Activated CD4-positive, alpha-beta memory T cell treated with anti-CD3 and anti-CD28 coated beads, Interleukin-2, amount 10 ng/mL, durations not matched to agents 7 days and 5 days (primary cell): ENCODE measurements around the gene SLC2A6. TPM values are rescaled to one million over a fixed set of nuclear protein-coding genes. Genes with fewer than 3 reads are reported as not detected.

Experiments
- CTCF ChIA-PET: fragments of 350-600 bp; sonication (Branson Sonifier 250); formaldehyde crosslinking; loops from one replicate; lab custom pipeline; 2021; ENCODE audit warnings: antibody characterized with exemption, inconsistent platforms; lab: Charles Lee
- POLR2A ChIA-PET: fragments of 350-600 bp; sonication (Branson Sonifier 250); formaldehyde crosslinking; loops from one replicate; lab custom pipeline; 2021; ENCODE audit warnings: antibody characterized with exemption; lab: Charles Lee
- DNase-seq: peaks from one replicate; pipeline ENCODE4 v3.0.0-alpha.2; 2020
- H3K27ac Mint-ChIP-seq: one replicate; pipeline ENCODE4 v1.8.0; 2021; ENCODE audit warnings: mild to moderate bottlenecking, mixed read lengths
- H3K27me3 Mint-ChIP-seq: one replicate; pipeline ENCODE4 v1.8.0; 2021; ENCODE audit warnings: mixed read lengths
- H3K36me3 Mint-ChIP-seq: one replicate; pipeline ENCODE4 v1.8.0; 2021; ENCODE audit warnings: low read depth, mixed read lengths
- H3K4me1 Mint-ChIP-seq: one replicate; pipeline ENCODE4 v1.8.0; 2021; ENCODE audit warnings: mixed read lengths
- H3K4me3 Mint-ChIP-seq: one replicate; pipeline ENCODE4 v1.8.0; 2021; ENCODE audit warnings: mild to moderate bottlenecking, mixed read lengths
- H3K9me3 Mint-ChIP-seq: one replicate; pipeline ENCODE4 v1.8.0; 2021; ENCODE audit warnings: mixed read lengths
- total RNA-seq, 2 experiments: library from RNA; stranded (reverse); gene quantifications; one replicate each; pipeline ENCODE4 v1.2.3, GENCODE V29; 2021

SLC2A6 gene
- total RNA-seq, 2 experiments from 2014 or later: 1.2 to 2.0 TPM

GRCh38 chr9:133463864-133464615 lies 14.9 kb downstream of the SLC2A6 start:
- Mint-ChIP-seq H3K4me1 (peaks cover 8% of the 10 kb centered on the region), H3K9me3 (no peaks in the 10 kb centered on the region)
- POLR2A ChIA-PET: no interaction called here

DNA sequence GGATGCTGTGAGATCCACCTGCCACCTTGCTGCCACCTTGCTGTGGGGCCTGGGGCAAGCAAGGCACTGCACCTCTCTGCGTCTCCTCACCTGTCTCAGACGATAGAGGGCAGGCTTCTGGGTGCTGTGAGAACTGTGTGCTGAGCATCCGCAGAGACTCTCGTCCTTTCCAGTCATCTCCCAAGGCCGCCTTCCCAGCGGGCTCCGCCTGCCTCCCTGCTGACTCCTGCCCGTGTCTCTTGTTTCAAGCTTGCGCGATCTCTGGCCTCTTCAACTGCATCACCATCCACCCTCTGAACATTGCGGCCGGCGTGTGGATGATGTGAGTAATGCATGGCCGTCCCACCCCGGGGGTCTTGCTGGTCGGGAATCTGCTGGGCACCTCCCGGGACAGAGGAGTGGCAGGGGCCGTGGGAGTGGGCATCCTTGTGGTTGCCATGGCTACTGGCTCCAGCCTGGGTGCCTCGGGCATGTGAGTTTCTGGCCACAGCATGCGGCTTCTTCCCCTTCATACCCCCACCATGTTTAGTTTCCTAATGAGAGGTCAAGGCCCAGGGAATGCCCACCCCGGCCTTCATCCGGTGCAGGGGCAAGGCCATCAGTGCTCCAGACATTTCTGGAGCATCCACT lies 15.6 kb downstream of the SLC2A6 start:
- Mint-ChIP-seq H3K9me3 (no peaks in the 10 kb centered on the region), H3K4me1 (peaks cover 8% of the 10 kb centered on the region), H3K27me3 (peaks cover 12% of the 10 kb centered on the region), H3K4me3 (no peak overlapping the region), H3K36me3 (no peaks in the 10 kb centered on the region), H3K27ac (no peak overlapping the region)
- CTCF ChIA-PET: no interaction called here
- POLR2A ChIA-PET: no interaction called here
- DNase-seq: no peak

More at GRCh38 chr9:133463864-133464615, 14.9 kb downstream of the SLC2A6 start:
- H3K27me3 Mint-ChIP-seq: peaks cover 12% of the 10 kb centered on the region
- no peak overlapping the region for H3K4me3 Mint-ChIP-seq
- no peaks in the 10 kb centered on the region for H3K36me3 Mint-ChIP-seq
- CTCF ChIA-PET: no interaction called here
- no peak for DNase-seq
- H3K27ac Mint-ChIP-seq: no peak overlapping the region

- Mint-ChIP-seq H3K27ac (no peak overlapping the region), H3K4me1 (peaks cover 8% of the 10 kb centered on the region), H3K36me3 (no peaks in the 10 kb centered on the region), H3K9me3 (no peaks in the 10 kb centered on the region), H3K27me3 (peaks cover 12% of the 10 kb centered on the region), H3K4me3 (no peak overlapping the region)
- ChIA-PET CTCF (no interaction called here), POLR2A (interaction anchor here (1.4 kb wide), 1 partner anchor 19 kb away, joined by 3 read pairs; no protein-coding TSS in a partner anchor)
- no peak for DNase-seq
Observed at GRCh38 chr9:133461975-133462374, 16.9 kb downstream of the SLC2A6 start.

DNA sequence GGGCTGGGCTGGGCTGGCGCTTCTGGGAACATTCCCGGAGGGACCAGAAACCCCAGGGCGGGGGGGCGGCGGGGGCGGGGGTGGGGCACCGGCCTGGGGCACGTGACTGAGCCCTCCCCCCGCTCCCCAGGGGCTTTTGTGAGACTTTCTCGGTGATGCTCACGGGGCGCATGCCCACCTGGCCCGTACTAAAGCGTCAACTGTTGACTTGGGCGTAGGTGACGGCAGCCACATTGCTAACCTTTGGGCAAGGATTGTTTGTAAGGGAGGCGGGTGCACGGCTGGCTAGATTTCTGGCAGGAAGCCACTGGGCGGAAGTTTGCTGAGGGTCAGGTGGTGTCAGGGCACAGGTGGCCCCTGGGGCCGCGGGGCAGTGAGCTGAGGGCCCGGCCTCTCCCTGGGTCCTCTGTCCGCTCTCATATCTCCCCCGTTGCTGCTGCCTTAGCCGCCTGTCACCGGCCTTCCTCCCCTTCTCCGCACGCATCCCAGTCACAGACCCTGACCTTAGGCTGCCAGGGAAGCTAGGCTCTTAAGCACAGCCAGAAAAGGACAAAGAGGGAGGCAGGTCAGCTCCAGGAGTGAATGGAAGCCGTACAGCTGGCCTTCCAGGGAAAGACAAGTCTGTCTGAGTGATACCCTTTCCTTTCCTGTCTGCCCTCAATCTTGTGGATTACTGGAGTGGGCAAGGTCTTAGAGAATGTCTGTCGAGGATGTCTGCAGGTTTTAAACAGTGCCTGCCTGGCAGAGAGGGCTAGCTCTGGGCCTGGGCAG lies 18.3 kb downstream of the SLC2A6 start:
- ChIA-PET POLR2A (interaction anchor here (1.1 to 1.7 kb wide), 5 partner anchors 14 to 113 kb away, joined by 3 to 7 read pairs (median 5); partner anchors contain the start of genes MED22, RPL7A and SLC2A6), CTCF (interaction anchor here (0.7 to 0.9 kb wide), 2 partner anchors 21 to 101 kb away, joined by 3 to 4 read pairs; no protein-coding TSS in a partner anchor)
- peak; percentile 24 for DNase-seq
- no peak overlapping the region for H3K27ac Mint-ChIP-seq
- no peaks in the 10 kb centered on the region for H3K36me3 Mint-ChIP-seq
- peaks cover 12% of the 10 kb centered on the region for H3K27me3 Mint-ChIP-seq
- H3K9me3 Mint-ChIP-seq: no peaks in the 10 kb centered on the region
- H3K4me1 Mint-ChIP-seq: peaks cover 8% of the 10 kb centered on the region
- H3K4me3 Mint-ChIP-seq: peak overlapping the region; percentile 62

GRCh38 chr9:133459476-133460404 lies 19.2 kb downstream of the SLC2A6 start, which contains the start of gene CACFD1:
TSS of gene CACFD1 (plus strand) at chr9:133459978. CDS start at chr9:133460067, 89 bp downstream.
- H3K4me1 Mint-ChIP-seq: peaks cover 8% of the 10 kb centered on the region
- ChIA-PET CTCF (interaction anchor here (0.6 to 1.0 kb wide), 4 partner anchors 22 to 267 kb away, joined by 3 to 4 read pairs (median 4); no protein-coding TSS in a partner anchor), POLR2A (interaction anchor here (0.5 to 1.7 kb wide), 6 partner anchors 15 to 112 kb away, joined by 3 to 7 read pairs (median 4); partner anchors contain the start of genes MED22, RPL7A and SLC2A6)
- peak within 1 kb of the TSS; percentile 83 for H3K4me3 Mint-ChIP-seq
- H3K36me3 Mint-ChIP-seq: no peaks in the 10 kb centered on the region
- peak; percentile 90 for DNase-seq
- peaks cover 12% of the 10 kb centered on the region for H3K27me3 Mint-ChIP-seq
- no peaks in the 10 kb centered on the region for H3K9me3 Mint-ChIP-seq
- H3K27ac Mint-ChIP-seq: peak within 1 kb of the TSS; percentile 26

DNA sequence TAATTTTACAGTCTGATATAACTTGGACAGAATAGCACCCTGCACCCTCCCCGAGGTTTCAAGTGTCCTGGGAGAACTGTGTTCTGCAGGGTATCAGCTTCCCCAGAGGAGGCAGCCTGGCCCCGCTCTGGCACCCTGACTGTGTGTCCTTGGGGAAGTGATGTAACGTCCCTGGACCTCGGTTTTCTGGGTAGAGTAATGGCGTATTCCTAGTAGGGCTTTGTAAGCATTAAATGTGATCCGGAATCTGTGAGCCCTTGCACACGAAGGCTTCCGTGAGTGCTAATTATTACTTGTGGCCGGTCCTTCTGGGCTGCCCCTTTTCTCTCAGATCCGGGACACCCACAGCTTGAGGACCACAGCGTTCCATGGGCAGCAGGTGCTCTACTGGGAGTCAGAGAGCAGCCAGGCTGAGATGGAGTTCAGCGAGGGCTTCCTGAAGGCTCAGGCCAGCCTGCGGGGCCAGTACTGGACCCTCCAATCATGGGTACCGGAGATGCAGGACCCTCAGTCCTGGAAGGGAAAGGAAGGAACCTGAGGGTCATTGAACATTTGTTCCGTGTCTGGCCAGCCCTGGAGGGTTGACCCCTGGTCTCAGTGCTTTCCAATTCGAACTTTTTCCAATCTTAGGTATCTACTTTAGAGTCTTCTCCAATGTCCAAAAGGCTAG lies 20.1 kb downstream of the SLC2A6 start:
- ChIA-PET POLR2A (interaction anchor here (1.0 to 1.7 kb wide), 5 partner anchors 16 to 111 kb away, joined by 3 to 7 read pairs (median 5); partner anchors contain the start of genes MED22, RPL7A and SLC2A6), CTCF (interaction anchor here (0.6 to 1.4 kb wide), 3 partner anchors 21 to 268 kb away, joined by 3 to 4 read pairs (median 3); partner anchors contain the start of gene SLC2A6)
- Mint-ChIP-seq H3K4me1 (peaks cover 8% of the 10 kb centered on the region), H3K27me3 (peaks cover 12% of the 10 kb centered on the region), H3K36me3 (no peaks in the 10 kb centered on the region), H3K27ac (no peak overlapping the region), H3K4me3 (peak overlapping the region; percentile 83), H3K9me3 (no peaks in the 10 kb centered on the region)
- no peak for DNase-seq

DNA sequence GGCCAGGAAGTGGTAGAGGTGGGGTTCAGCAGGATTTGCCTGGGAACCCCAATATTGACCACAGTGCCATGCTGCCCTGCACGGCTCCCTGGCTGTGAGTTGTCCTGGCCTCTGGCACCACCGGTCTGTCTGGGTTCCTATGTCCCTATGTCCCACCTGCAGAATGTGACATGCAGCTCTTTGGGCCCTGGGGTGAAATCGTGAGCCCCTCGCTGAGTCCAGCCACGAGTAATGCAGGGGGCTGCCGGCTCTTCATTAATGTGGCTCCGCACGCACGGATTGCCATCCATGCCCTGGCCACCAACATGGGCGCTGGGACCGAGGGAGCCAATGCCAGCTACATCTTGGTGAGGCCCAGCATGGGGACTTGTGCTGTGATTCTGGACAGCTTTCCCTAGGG lies 21.2 kb downstream of the SLC2A6 start:
- H3K4me3 Mint-ChIP-seq: no peak overlapping the region
- POLR2A ChIA-PET: no interaction called here
- H3K9me3 Mint-ChIP-seq: no peaks in the 10 kb centered on the region
- CTCF ChIA-PET: interaction anchor here (1.4 kb wide), 1 partner anchor 22 kb away, joined by 3 read pairs; the partner anchor contains the start of gene SLC2A6
- peaks cover 10% of the 10 kb centered on the region for H3K27me3 Mint-ChIP-seq
- no peak overlapping the region for H3K27ac Mint-ChIP-seq
- DNase-seq: no peak
- H3K4me1 Mint-ChIP-seq: peaks cover 8% of the 10 kb centered on the region
- no peaks in the 10 kb centered on the region for H3K36me3 Mint-ChIP-seq

- DNase-seq: no peak
- Mint-ChIP-seq H3K4me1 (peaks cover 8% of the 10 kb centered on the region), H3K9me3 (no peaks in the 10 kb centered on the region), H3K27ac (no peak overlapping the region), H3K4me3 (no peak overlapping the region), H3K36me3 (no peaks in the 10 kb centered on the region), H3K27me3 (peaks cover 9% of the 10 kb centered on the region)
- CTCF ChIA-PET: interaction anchor here (1.4 kb wide), 1 partner anchor 22 kb away, joined by 3 read pairs; the partner anchor contains the start of gene SLC2A6
- POLR2A ChIA-PET: no interaction called here
Observed at GRCh38 chr9:133457233-133457632, 21.7 kb downstream of the SLC2A6 start.

GRCh38 chr9:133456409-133456808 lies 22.5 kb downstream of the SLC2A6 start:
- H3K36me3 Mint-ChIP-seq: no peaks in the 10 kb centered on the region
- H3K9me3 Mint-ChIP-seq: no peaks in the 10 kb centered on the region
- no peak overlapping the region for H3K4me3 Mint-ChIP-seq
- no peak for DNase-seq
- H3K4me1 Mint-ChIP-seq: peaks cover 8% of the 10 kb centered on the region
- H3K27ac Mint-ChIP-seq: no peak overlapping the region
- H3K27me3 Mint-ChIP-seq: peaks cover 6% of the 10 kb centered on the region
- POLR2A ChIA-PET: no interaction called here
- CTCF ChIA-PET: no interaction called here

GRCh38 chr9:133455936-133456335 lies 23.0 kb downstream of the SLC2A6 start:
- Mint-ChIP-seq H3K9me3 (no peaks in the 10 kb centered on the region), H3K4me3 (no peak overlapping the region), H3K27me3 (peaks cover 2% of the 10 kb centered on the region), H3K27ac (no peak overlapping the region), H3K4me1 (peaks cover 8% of the 10 kb centered on the region), H3K36me3 (no peaks in the 10 kb centered on the region)
- ChIA-PET POLR2A (no interaction called here), CTCF (no interaction called here)
- DNase-seq: no peak

GRCh38 chr9:133454943-133455673 lies 23.8 kb downstream of the SLC2A6 start:
- DNase-seq: no peak
- H3K27me3 Mint-ChIP-seq: peaks cover 4% of the 10 kb centered on the region
- POLR2A ChIA-PET: no interaction called here
- no peaks in the 10 kb centered on the region for H3K36me3 Mint-ChIP-seq
- H3K27ac Mint-ChIP-seq: no peak overlapping the region
- no peaks in the 10 kb centered on the region for H3K9me3 Mint-ChIP-seq
- H3K4me3 Mint-ChIP-seq: no peak overlapping the region
- H3K4me1 Mint-ChIP-seq: peaks cover 4% of the 10 kb centered on the region
- CTCF ChIA-PET: no interaction called here
